ENCODE results near the gene LIMCH1. TPM values are rescaled to one million over a fixed set of nuclear protein-coding genes. Genes with fewer than 3 reads are reported as not detected.

The LIMCH1 gene
- polyA plus RNA-seq, 1 of the 3 experiments (the other 2 are of a cell fraction) = 1.2 TPM

GRCh38 chr4:41658163-41658562 lies 120.2 kb downstream of the LIMCH1 start:
- Histone ChIP-seq H3K9me3 (no peaks in the 10 kb centered on the region), H3K4me3 (ENCODE audit: low read depth in 2 of 2, low read length in 1 of 2) (no peak overlapping the region), H3K9me2 (no peaks in the 10 kb centered on the region), H3K4me1 (ENCODE audit: control insufficient read depth in 1 of 2, insufficient read depth in 2 of 2, low read depth in 1 of 2, low read length in 1 of 2) (peaks cover 0 to 3% of the 10 kb centered on the region in 2 experiments; a peak in 1 of 4 replicates), H2AFZ (ENCODE audit: low read depth) (no peak overlapping the region), H3K27ac (ENCODE audit: low read depth in 2 of 2, low read length in 1 of 2) (no peak overlapping the region), H3K27me3 (ENCODE audit: insufficient read depth) (no peaks in the 10 kb centered on the region), H3K79me2 (ENCODE audit: insufficient read depth) (no peaks in the 10 kb centered on the region), H3K36me3 (replicated peaks in 1 of 2; ENCODE audit: control insufficient read depth in 1 of 2, insufficient read depth in 2 of 2, low read length in 1 of 2) (no peaks in the 10 kb centered on the region), H3K4me2 (no peak overlapping the region), H3F3A (replicated peaks; ENCODE audit: insufficient read depth) (no peaks in the 10 kb centered on the region), H4K20me1 (ENCODE audit: insufficient read depth) (no peaks in the 10 kb centered on the region), H3K9ac (no peak overlapping the region)
- no peak for TF ChIP-seq USF1 (IDR thresholded peaks at IDR 0.05; ENCODE audit: borderline replicate concordance, low read depth)
- no peak for TF ChIP-seq NFIC (IDR thresholded peaks at IDR 0.05; ENCODE audit: borderline replicate concordance)
- no peak for TF ChIP-seq ELF1 (IDR thresholded peaks at IDR 0.05)
- no peak for TF ChIP-seq FOXM1 (IDR thresholded peaks at IDR 0.05; ENCODE audit: low read depth)
- no peak for TF ChIP-seq ZBTB33 (IDR thresholded peaks at IDR 0.05; ENCODE audit: borderline replicate concordance, low read depth)
- no peak for TF ChIP-seq RXRA (IDR thresholded peaks at IDR 0.05; ENCODE audit: borderline replicate concordance, low read depth)
- TF ChIP-seq IRF3 (IDR thresholded peaks at IDR 0.05; ENCODE audit: low read depth, low read length) = no peak
- no peak for TF ChIP-seq JUND (IDR thresholded peaks at IDR 0.05)
- TF ChIP-seq SIN3A (IDR thresholded peaks at IDR 0.05; ENCODE audit: borderline replicate concordance, low read depth, low read length) = no peak
- TF ChIP-seq CTCF (IDR thresholded peaks at IDR 0.05) = no peak
- no peak for TF ChIP-seq TCF12 (IDR thresholded peaks at IDR 0.05)
- TF ChIP-seq MEF2A (IDR thresholded peaks at IDR 0.05; ENCODE audit: borderline replicate concordance, low read depth) = no peak
- TF ChIP-seq MXI1 (IDR thresholded peaks at IDR 0.05; ENCODE audit: low read depth, low read length) = no peak
- no peak for TF ChIP-seq POLR2AphosphoS5 (IDR thresholded peaks at IDR 0.05; ENCODE audit: low read depth, low read length)
- TF ChIP-seq MAX (IDR thresholded peaks at IDR 0.05; ENCODE audit: low read depth) = no peak
- TF ChIP-seq FOXJ3 (CRISPR knock-in tag; IDR thresholded peaks at IDR 0.05) = no peak
- no peak for TF ChIP-seq TAF1 (IDR thresholded peaks at IDR 0.05; ENCODE audit: borderline replicate concordance, low read depth, low read length)
- no peak for TF ChIP-seq USF2 (IDR thresholded peaks at IDR 0.05; ENCODE audit: borderline replicate concordance, low read depth, low read length)
- TF ChIP-seq EP300 (IDR thresholded peaks at IDR 0.05; ENCODE audit: borderline replicate concordance in 1 of 2, low read depth in 1 of 2, low read length in 1 of 2) = no peak
- 37% methylated on average over 4 of the region's 4 CpGs for WGBS (ENCODE audit: low lambda C conversion rate)
- ChIA-PET CTCF (interaction anchor here (0.7 to 1.0 kb wide), 3 partner anchors 297 to 371 kb away, joined by 3 to 4 read pairs (median 3); no protein-coding TSS in a partner anchor), POLR2A (interaction anchor here (0.8 kb wide), 1 partner anchor 10 kb away, joined by 4 read pairs; no protein-coding TSS in a partner anchor)
- DNase-seq = no peak
